ENCODE data around the gene DDX10.

The DDX10 gene

GRCh38 chr11:108853151-108853550, 188.3 kb downstream of the DDX10 start:
- TF ChIP-seq CTCF (IDR thresholded peaks at IDR 0.05; ENCODE audit: insufficient read depth, low read depth, low read length, missing control alignments): no peak
- DNase-seq (ENCODE audit: low read depth): no peak
- H3K4me3 ChIP-seq (ENCODE audit: low read length): no peak overlapping the region

GRCh38 chr11:108853864-108854263, 189.0 kb downstream of the DDX10 start:
- H3K4me3 ChIP-seq (ENCODE audit: low read length): no peak overlapping the region
- TF ChIP-seq CTCF (IDR thresholded peaks at IDR 0.05; ENCODE audit: insufficient read depth, low read depth, low read length, missing control alignments): no peak
- DNase-seq (ENCODE audit: low read depth): peak; percentile 53

- no peak overlapping the region for H3K4me3 ChIP-seq (ENCODE audit: low read length)
- TF ChIP-seq CTCF (IDR thresholded peaks at IDR 0.05; ENCODE audit: insufficient read depth, low read depth, low read length, missing control alignments): no peak
- DNase-seq (ENCODE audit: low read depth): no peak
These were observed 189.5 kb downstream of the DDX10 start for GRCh38 chr11:108854346-108854745.

- no peak overlapping the region for H3K4me3 ChIP-seq (ENCODE audit: low read length)
- no peak for TF ChIP-seq CTCF (IDR thresholded peaks at IDR 0.05; ENCODE audit: insufficient read depth, low read depth, low read length, missing control alignments)
- no peak for DNase-seq (ENCODE audit: low read depth)
These were observed 192.5 kb downstream of the DDX10 start for GRCh38 chr11:108857382-108857781.

GRCh38 chr11:108858622-108859021, 193.8 kb downstream of the DDX10 start:
- DNase-seq (ENCODE audit: low read depth): no peak
- no peak for TF ChIP-seq CTCF (IDR thresholded peaks at IDR 0.05; ENCODE audit: insufficient read depth, low read depth, low read length, missing control alignments)
- no peak overlapping the region for H3K4me3 ChIP-seq (ENCODE audit: low read length)

GRCh38 chr11:108859510-108859909, 194.6 kb downstream of the DDX10 start:
- no peak for DNase-seq (ENCODE audit: low read depth)
- no peak for TF ChIP-seq CTCF (IDR thresholded peaks at IDR 0.05; ENCODE audit: insufficient read depth, low read depth, low read length, missing control alignments)
- H3K4me3 ChIP-seq (ENCODE audit: low read length): no peak overlapping the region

GRCh38 chr11:108863528-108863927, 198.7 kb downstream of the DDX10 start:
- DNase-seq (ENCODE audit: low read depth): no peak
- no peak overlapping the region for H3K4me3 ChIP-seq (ENCODE audit: low read length)
- no peak for TF ChIP-seq CTCF (IDR thresholded peaks at IDR 0.05; ENCODE audit: insufficient read depth, low read depth, low read length, missing control alignments)

Data from epithelial cell of esophagus (primary cell).